Choroid plexus epithelial cell (primary cell): Measurements from ENCODE around the gene RNF4.
A peak's percentile ranks its signal among the peaks of the same experiment; 100 is the strongest.

Source experiments
- DNase-seq: peaks from one replicate; pipeline ENCODE4 v3.0.0-alpha.2; 2010; ENCODE audit warnings: low read depth
- H3K4me3 ChIP-seq: 2 replicates; pipeline ENCODE4 v1.5.1; 2011; ENCODE audit warnings: low read depth, mild to moderate bottlenecking, control low read depth, low read length, moderate library complexity
- TF ChIP-seq, protein P1 (sequence below): conservative IDR thresholded peaks from 2 replicates; pipeline ENCODE4 v1.5.1; 2011; ENCODE audit warnings: low read depth, mild to moderate bottlenecking, control low read depth, inconsistent platforms, low read length, moderate library complexity

RNF4 gene

DNA sequence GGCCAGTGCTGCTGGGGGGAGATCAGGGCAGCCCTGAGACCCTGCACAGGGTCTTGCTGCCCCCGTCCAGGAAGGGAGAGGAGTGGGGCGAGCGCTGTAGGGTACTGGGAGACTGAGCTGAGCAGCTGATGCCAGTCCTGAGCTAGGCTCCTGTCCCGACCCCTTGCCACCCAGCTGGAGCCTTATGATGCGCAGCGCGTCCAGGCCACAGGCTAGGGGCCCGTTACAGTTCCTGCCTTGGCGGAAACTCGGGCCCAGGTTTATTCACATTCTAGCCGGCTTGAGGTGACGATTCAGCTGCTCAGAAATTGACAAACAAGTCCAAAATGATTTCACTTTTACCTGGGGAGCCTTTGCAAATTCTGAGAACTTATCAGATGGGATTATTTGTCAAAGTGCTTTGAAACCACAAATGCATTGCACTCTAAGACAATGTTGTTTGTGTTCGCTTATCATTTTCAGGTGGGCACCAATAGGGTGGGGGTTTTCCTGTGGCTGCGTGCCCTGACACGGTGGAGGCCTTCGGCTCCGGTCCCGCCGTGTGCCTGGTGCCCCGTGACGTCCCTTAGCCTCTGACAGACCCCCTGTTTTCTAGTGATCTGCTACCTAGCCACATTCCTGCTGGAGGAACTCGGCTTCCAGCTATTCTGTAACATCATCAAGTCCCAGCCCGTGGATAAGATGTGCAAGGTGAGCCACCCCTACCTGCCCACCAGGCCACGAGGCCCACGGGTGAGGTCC lies 31.3 kb upstream of the RNF4 start:
- H3K4me3 ChIP-seq = no peak overlapping the region
- DNase-seq = no peak
- TF ChIP-seq, protein P1, sequence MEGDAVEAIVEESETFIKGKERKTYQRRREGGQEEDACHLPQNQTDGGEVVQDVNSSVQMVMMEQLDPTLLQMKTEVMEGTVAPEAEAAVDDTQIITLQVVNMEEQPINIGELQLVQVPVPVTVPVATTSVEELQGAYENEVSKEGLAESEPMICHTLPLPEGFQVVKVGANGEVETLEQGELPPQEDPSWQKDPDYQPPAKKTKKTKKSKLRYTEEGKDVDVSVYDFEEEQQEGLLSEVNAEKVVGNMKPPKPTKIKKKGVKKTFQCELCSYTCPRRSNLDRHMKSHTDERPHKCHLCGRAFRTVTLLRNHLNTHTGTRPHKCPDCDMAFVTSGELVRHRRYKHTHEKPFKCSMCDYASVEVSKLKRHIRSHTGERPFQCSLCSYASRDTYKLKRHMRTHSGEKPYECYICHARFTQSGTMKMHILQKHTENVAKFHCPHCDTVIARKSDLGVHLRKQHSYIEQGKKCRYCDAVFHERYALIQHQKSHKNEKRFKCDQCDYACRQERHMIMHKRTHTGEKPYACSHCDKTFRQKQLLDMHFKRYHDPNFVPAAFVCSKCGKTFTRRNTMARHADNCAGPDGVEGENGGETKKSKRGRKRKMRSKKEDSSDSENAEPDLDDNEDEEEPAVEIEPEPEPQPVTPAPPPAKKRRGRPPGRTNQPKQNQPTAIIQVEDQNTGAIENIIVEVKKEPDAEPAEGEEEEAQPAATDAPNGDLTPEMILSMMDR = no peak

DNA sequence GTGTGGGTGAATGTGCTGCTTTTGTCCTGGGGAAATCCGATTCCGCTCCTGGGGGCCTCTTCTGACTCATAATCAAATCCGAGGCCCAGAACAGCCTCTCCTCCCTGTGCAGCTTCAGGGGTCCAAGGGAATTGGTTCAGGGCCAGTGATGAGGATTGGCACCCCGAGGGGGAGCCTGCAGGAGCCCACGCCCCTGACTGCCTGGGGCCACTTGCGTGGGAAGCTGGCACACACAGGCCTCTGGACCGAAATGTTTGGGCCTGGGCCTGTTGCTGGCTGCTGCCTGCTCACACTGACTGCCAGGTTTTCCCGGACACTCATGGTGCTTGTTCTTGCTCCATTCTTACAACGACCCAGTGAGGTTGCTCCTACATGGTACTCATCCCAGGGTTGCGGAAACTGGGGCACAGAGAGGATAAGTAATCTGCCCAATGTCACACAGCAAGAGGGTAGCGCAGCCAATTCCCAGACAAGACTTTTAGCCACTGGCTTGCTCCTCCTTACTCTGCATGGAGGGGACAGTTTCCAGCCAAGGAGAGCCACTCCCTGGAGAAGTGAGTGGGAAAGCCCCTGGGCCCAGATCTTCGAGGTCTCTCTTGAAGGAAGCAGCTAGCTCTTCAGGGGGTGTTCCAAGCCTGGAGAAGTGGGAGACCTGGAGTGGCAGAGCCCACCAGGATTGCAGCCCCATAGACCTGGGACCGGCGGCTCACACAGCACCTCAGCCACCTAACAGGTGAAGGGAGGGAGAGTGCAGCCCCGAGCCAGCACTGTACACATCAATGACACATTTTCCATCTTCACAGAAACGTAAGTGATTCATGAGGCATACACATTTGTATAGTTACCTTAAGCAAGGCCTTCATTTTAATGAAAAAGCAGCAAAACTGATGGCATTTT lies 29.8 kb upstream of the RNF4 start:
- TF ChIP-seq, protein P1 = no peak
- DNase-seq = no peak

DNA sequence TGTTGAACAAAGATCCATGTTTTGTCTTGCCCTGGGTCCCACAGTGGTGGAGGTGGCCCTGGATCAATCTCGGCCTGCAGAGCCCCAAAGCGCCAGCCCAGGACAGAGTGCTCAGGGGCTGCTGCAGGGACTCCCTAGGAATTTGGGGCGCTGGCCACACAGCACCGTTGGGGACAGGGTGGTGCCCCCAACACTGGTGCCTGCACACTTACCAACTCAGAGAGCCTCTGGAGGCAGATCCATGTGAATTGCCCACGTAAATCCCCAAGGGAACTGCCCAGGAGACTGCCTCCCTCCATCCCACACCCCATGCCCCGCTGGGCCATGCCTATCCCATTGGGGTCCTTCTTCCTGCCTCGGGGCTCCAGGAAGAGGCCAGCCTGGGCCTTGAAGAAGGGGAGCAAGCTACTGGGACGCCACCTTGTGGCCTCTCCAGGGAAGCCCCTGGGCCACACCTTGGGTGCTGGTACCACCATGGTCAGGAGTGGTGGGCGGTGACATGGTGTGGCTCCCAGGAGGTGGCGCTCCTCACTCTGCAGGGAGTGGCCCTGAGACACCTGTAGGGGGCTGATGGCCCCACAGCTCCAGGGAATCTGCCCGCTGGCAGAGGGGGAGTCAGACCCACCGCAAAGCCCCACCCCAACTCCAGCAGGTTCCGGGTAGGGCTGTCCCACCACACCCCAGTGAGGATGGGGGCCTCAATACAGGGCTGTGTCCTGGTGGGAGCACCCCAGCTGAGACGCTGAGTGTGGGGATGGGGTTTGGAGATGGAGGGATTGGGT lies 27.3 kb upstream of the RNF4 start:
- peak; percentile 70 for DNase-seq
- H3K4me3 ChIP-seq = no peak overlapping the region
- TF ChIP-seq, protein P1 = peak; percentile 87

More for the DNA sequence above, 29.8 kb upstream of the RNF4 start:
- H3K4me3 ChIP-seq = no peak overlapping the region

GRCh38 chr4:2442175-2442993 lies 26.5 kb upstream of the RNF4 start:
- DNase-seq = no peak
- H3K4me3 ChIP-seq = no peak overlapping the region
- TF ChIP-seq, protein P1 = no peak

- TF ChIP-seq, protein P1 = no peak
- no peak for DNase-seq
These were observed 25.7 kb upstream of the RNF4 start for GRCh38 chr4:2443061-2443730.

More at GRCh38 chr4:2443061-2443730, 25.7 kb upstream of the RNF4 start:
- H3K4me3 ChIP-seq = no peak overlapping the region
